ENCODE data around the gene DTX2. TPM values are rescaled to one million over a fixed set of nuclear protein-coding genes. Genes with fewer than 3 reads are reported as not detected.
"Not testable (repeated sequence)": the region's sequence is repeated elsewhere in the genome, so short reads cannot be mapped to it uniquely, and the experiment has no call there.

DTX2 gene
- total RNA-seq, 6 experiments from 2014 or later: 11.1 to 15.6 (median 12.9) TPM

DNA sequence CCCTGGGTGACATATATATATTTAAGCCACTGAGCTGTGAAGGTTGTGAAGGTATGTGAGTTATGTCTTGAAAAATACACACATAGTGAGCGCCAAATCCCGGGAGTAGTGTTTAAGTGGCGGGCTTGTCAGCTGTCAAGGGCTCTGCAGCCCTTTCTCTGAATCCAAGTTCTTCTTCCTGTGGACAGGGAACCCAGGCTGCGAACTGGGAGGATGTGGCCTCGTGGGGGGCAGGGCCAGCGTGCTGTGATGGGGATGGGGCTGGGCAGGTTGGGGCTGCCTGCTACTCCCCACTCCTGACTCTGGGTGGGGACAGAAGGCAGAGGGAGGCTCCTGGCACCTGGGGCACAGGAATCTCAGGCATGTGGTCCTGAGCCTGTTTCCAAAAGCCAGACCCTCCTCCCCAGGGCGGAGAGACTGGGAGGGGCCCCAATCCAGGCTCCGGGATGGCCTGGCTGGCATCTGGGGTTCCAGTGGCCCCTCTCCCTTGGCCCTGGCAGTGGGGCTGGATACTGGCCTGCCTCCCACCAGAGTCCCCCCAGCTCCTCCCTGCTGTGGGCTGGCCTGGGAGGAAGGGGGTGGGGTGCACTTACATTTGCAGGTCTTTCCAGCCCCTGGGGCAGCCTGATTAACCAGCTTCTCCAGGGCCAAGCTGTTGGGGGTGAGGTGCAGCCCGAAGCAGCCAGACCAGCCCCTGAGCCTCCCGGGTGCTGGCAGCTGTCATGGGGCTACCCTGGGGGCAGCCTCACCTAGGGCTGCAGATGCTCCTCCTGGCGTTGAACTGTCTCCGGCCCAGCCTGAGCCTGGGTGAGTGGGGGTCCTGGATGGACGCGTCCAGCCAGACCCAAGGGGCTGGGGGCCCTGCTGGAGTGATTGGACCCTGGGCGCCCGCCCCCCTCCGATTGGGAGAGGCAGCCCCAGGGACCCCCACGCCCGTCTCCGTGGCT is 48.7 kb downstream of the DTX2 start, which contains the start of gene UPK3B:
UPK3B (plus strand) TSS at position 622 of the 947 bp plus-strand sequence; CDS start at position 723, 101 bp downstream.
- no peaks in the 10 kb centered on the region for H3K9me3 Mint-ChIP-seq
- DNase-seq: no peak
- no peak within 1 kb of the TSS for H3K4me3 Mint-ChIP-seq
- H3K27ac Mint-ChIP-seq: no peak within 1 kb of the TSS
- H3K36me3 Mint-ChIP-seq (ENCODE audit: low read depth): peaks cover 5% of the 10 kb centered on the region
- no peaks in the 10 kb centered on the region for H3K4me1 Mint-ChIP-seq (ENCODE audit: low read depth)
- TF ChIP-seq, protein P1, sequence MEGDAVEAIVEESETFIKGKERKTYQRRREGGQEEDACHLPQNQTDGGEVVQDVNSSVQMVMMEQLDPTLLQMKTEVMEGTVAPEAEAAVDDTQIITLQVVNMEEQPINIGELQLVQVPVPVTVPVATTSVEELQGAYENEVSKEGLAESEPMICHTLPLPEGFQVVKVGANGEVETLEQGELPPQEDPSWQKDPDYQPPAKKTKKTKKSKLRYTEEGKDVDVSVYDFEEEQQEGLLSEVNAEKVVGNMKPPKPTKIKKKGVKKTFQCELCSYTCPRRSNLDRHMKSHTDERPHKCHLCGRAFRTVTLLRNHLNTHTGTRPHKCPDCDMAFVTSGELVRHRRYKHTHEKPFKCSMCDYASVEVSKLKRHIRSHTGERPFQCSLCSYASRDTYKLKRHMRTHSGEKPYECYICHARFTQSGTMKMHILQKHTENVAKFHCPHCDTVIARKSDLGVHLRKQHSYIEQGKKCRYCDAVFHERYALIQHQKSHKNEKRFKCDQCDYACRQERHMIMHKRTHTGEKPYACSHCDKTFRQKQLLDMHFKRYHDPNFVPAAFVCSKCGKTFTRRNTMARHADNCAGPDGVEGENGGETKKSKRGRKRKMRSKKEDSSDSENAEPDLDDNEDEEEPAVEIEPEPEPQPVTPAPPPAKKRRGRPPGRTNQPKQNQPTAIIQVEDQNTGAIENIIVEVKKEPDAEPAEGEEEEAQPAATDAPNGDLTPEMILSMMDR (IDR thresholded peaks at IDR 0.05): no peak
- H3K27me3 Mint-ChIP-seq (ENCODE audit: insufficient read depth): no peaks in the 10 kb centered on the region; the same call in 1 of the 2 replicates

GRCh38 chr7:76511200-76511910 is 49.8 kb downstream of the DTX2 start:
- not testable (repeated sequence) for H3K27ac Mint-ChIP-seq; H3K4me3 Mint-ChIP-seq; DNase-seq; H3K4me1 Mint-ChIP-seq (ENCODE audit: low read depth); H3K9me3 Mint-ChIP-seq; H3K27me3 Mint-ChIP-seq (ENCODE audit: insufficient read depth); H3K36me3 Mint-ChIP-seq (ENCODE audit: low read depth)

DNA sequence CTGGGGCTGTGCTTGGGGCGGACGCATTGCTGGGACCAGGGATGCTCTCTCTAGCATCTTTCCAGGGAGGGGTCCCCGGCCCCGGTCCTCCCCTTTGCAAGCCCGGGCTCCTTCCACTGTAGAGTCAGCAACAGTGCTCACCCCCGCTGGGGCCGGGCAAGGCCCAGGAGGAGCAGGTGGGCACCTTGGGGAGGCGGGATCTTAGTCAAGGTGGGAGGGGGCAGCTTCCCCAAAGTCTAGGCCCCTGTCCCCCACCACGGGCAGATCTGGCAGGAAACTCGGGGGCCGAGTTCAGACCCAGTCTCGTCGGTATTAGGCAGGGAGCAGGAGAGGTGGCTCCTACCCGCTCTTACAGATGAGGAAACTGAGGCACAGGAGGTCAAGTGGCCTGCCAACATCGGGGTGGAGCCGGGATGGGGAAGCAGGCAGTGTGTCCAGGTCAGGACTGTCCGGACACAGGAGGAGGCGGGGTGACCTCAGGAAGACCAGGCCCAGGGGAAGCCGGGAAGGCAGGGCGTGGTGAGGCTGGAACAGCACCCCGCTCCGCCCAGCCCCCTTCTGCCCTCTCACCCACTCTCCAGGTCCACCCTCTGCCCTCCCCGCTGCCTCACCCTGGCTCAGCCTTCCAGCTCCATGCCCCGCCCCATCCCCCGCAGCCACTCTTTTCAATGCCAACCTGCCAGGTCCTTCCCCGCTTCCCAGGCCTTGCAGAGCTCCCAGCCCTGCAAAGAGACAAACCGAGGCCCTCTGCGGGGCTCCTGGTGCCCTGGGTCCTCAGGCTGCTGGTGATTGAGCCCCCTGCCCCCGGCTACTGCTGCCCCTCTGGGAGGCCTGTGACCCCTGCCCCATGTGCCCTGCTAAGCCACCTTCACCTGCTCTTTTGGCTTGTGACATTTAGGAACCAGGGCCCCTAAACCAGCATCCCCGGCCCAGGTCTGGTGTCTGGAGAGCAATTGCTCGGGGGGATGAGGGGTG is 50.7 kb downstream of the DTX2 start:
- H3K36me3 Mint-ChIP-seq (ENCODE audit: low read depth); H3K27ac Mint-ChIP-seq; H3K9me3 Mint-ChIP-seq; DNase-seq; H3K4me1 Mint-ChIP-seq (ENCODE audit: low read depth); H3K4me3 Mint-ChIP-seq; H3K27me3 Mint-ChIP-seq (ENCODE audit: insufficient read depth): not testable (repeated sequence)

GRCh38 chr7:76512941-76513816 is 51.7 kb downstream of the DTX2 start:
- DNase-seq: no peak
- Mint-ChIP-seq H3K4me1 (ENCODE audit: low read depth) (no peaks in the 10 kb centered on the region), H3K27me3 (ENCODE audit: insufficient read depth) (no peaks in the 10 kb centered on the region), H3K36me3 (ENCODE audit: low read depth) (no peaks in the 10 kb centered on the region; the same call in 1 of the 2 replicates), H3K9me3 (no peaks in the 10 kb centered on the region), H3K4me3 (no peak overlapping the region), H3K27ac (no peak overlapping the region)
- TF ChIP-seq, protein P1 (IDR thresholded peaks at IDR 0.05): peak; percentile 69

DNA sequence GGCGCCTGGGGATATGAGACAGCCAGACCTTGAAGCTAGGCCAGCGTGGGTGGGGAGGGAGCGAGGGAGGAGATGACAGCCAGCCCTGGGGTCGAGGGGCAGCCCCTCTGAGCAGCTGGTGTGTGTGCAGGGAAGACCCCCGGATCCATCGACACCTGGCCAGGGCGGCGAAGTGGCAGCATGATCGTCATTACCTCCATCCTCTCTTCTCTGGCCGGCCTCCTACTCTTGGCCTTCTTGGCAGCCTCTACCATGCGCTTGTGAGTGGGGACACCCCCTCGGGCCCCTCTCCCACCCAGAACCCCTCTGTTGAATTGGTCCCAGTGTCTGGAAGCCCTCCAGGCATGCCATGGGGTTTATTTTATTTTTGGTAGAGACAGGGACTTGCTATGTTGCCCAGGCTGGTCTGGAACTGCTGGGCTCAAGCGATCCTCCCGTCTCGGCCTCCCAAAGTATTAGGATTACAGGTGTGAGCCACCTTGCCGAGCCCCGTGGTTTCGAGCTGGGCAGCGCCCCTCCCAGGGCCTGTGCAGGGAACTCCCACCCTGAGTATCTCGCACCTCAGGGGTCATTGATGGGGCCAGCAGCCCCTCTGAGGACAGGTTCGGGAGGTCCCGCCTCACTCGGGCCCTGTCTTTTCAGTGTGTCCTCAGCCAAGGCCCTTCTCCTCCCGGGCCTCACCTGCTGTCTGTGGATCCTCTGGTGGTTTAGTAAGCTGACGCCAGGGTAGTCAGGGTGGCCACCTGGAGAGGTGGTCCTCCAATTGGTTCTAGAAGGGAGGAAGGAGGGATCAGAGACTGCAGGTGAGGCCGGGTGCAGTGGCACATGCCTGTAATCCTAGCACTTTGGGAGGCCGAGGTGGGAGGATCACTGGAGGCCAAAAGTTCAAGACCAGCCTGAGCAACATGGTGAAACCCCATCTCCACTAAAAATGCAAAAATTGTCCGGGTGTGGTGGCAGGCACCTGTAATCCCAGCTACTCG is 52.6 kb downstream of the DTX2 start:
- H3K4me1 Mint-ChIP-seq (ENCODE audit: low read depth): no peaks in the 10 kb centered on the region
- TF ChIP-seq, protein P1 (IDR thresholded peaks at IDR 0.05): no peak
- H3K27ac Mint-ChIP-seq: no peak overlapping the region
- no peak for DNase-seq
- no peaks in the 10 kb centered on the region for H3K27me3 Mint-ChIP-seq (ENCODE audit: insufficient read depth)
- H3K9me3 Mint-ChIP-seq: no peaks in the 10 kb centered on the region
- no peaks in the 10 kb centered on the region for H3K36me3 Mint-ChIP-seq (ENCODE audit: low read depth)
- H3K4me3 Mint-ChIP-seq: no peak overlapping the region

Data from HFFc6 (cell line).